GM18867 (cell line): ENCODE data around the gene TGFA.

Experiments used
- ATAC-seq: cut with Tn5 transposase; IDR thresholded peaks from one replicate; pipeline ENCODE4 v1.9.1; 2021; ENCODE audit warnings: mild to moderate bottlenecking, moderate library complexity; ENCODE audit not compliant: unreplicated experiment

TGFA gene

GRCh38 chr2:70525032-70525431, 28.6 kb downstream of the TGFA start:
- no peak for ATAC-seq

GRCh38 chr2:70523996-70524965, 29.3 kb downstream of the TGFA start:
- no peak for ATAC-seq

GRCh38 chr2:70523672-70523995, 30.0 kb downstream of the TGFA start:
- no peak for ATAC-seq

GRCh38 chr2:70522627-70523026, 31.0 kb downstream of the TGFA start:
- ATAC-seq = no peak

GRCh38 chr2:70520825-70521224, 32.8 kb downstream of the TGFA start:
- ATAC-seq = no peak

GRCh38 chr2:70519453-70519852, 34.2 kb downstream of the TGFA start:
- ATAC-seq = no peak

GRCh38 chr2:70518557-70518956, 35.1 kb downstream of the TGFA start:
- ATAC-seq = no peak

- no peak for ATAC-seq
These were observed 35.8 kb downstream of the TGFA start for GRCh38 chr2:70517804-70518203.

- peak; percentile 96 for ATAC-seq
These were observed 37.0 kb downstream of the TGFA start for GRCh38 chr2:70516596-70516995.

- ATAC-seq = peak; percentile 36
These were observed 37.7 kb downstream of the TGFA start for GRCh38 chr2:70515938-70516337.

GRCh38 chr2:70514612-70515055, 39.0 kb downstream of the TGFA start:
- no peak for ATAC-seq

- no peak for ATAC-seq
These were observed 39.9 kb downstream of the TGFA start for GRCh38 chr2:70513738-70514137.

GRCh38 chr2:70511971-70512729, 41.5 kb downstream of the TGFA start:
- ATAC-seq = no peak

- no peak for ATAC-seq
These were observed 43.3 kb downstream of the TGFA start for GRCh38 chr2:70510313-70510712.

GRCh38 chr2:70509565-70509964, 44.1 kb downstream of the TGFA start:
- ATAC-seq = no peak

GRCh38 chr2:70508711-70509462, 44.7 kb downstream of the TGFA start:
- ATAC-seq = no peak

- no peak for ATAC-seq
These were observed 47.8 kb downstream of the TGFA start for GRCh38 chr2:70505613-70506391.

- ATAC-seq = no peak
These were observed 48.9 kb downstream of the TGFA start for GRCh38 chr2:70504750-70505149.

- no peak for ATAC-seq
These were observed 49.7 kb downstream of the TGFA start for GRCh38 chr2:70503896-70504295.

- ATAC-seq = no peak
These were observed 51.9 kb downstream of the TGFA start for GRCh38 chr2:70501728-70502127.
